ENCODE data around the gene GRPEL1. TPM values are rescaled to one million over a fixed set of nuclear protein-coding genes. Genes with fewer than 3 reads are reported as not detected.

GRPEL1 gene
- total and polyA plus RNA-seq, 2 of the 4 experiments (the other 2 are of a cell fraction): 33.0 to 33.9 TPM

GRCh38 chr4:7103031-7103606, 35.3 kb upstream of the GRPEL1 start:
- Histone ChIP-seq H3K36me3 (ENCODE audit: control insufficient read depth, insufficient read depth, low read length) (no peaks in the 10 kb centered on the region), H3K18ac (ENCODE audit: low read depth, low read length) (peak overlapping the region; percentile 46; the same call in 1 of the 2 replicates), H2BK5ac (ENCODE audit: low read depth, low read length, poor library complexity, severe bottlenecking) (no peak overlapping the region), H2AK9ac (replicated peaks; ENCODE audit: low read depth, low read length, poor library complexity) (peak overlapping the region; percentile 53), H2AK5ac (ENCODE audit: low read depth, low read length) (peak overlapping the region; percentile 18; the same call in 1 of the 2 replicates), H3K23ac (ENCODE audit: low read depth, low read length) (no peak overlapping the region), H3K4me2 (ENCODE audit: low read depth, low read length) (peak overlapping the region; percentile 93), H3K27ac (ENCODE audit: insufficient read depth, low read length) (peak overlapping the region; percentile 27; the same call in 1 of the 2 replicates), H4K8ac (ENCODE audit: low read depth in 2 of 2, low read length in 2 of 2) (peak overlapping the region; percentile 57 to 71), H4K91ac (ENCODE audit: insufficient read depth, low read depth, low read length) (0 out of 2 replicates have a peak overlapping the region, but pooled peaks have one; percentile 36), H3K9me3 (ENCODE audit: control insufficient read depth, insufficient read depth, low read length) (no peaks in the 10 kb centered on the region), H3K9ac (ENCODE audit: low read depth, low read length) (peak overlapping the region; percentile 73), H4K5ac (ENCODE audit: low read depth, low read length) (no peak overlapping the region; the same call in 1 of the 2 replicates), H4K20me1 (ENCODE audit: insufficient read depth, low read length) (peaks cover 4% of the 10 kb centered on the region; the same call in 1 of the 2 replicates), H2BK120ac (ENCODE audit: low read depth, low read length) (no peak overlapping the region), H3K27me3 (ENCODE audit: control insufficient read depth, insufficient read depth, low read length) (peaks cover 12% of the 10 kb centered on the region), H3K56ac (ENCODE audit: extremely low read depth, insufficient read depth, low read length) (no peak overlapping the region), H3K4me1 (ENCODE audit: control insufficient read depth, insufficient read depth, low read length) (peaks cover 6% of the 10 kb centered on the region; the same call in 1 of the 2 replicates), H2BK15ac (ENCODE audit: low read depth, low read length) (no peak overlapping the region), H3K79me1 (ENCODE audit: low read depth in 1 of 2, low read length in 2 of 2) (no peaks in the 10 kb centered on the region), H2AFZ (replicated peaks; ENCODE audit: low read length, poor library complexity) (peak overlapping the region; percentile 88), H3K9me1 (ENCODE audit: insufficient read depth, low read length) (peaks cover 7% of the 10 kb centered on the region; the same call in 1 of the 2 replicates), H3K14ac (replicated peaks; ENCODE audit: low read depth, low read length) (peak overlapping the region; percentile 12; the same call in 1 of the 2 replicates), H2BK20ac (ENCODE audit: low read depth, low read length) (no peak overlapping the region), H3K4ac (ENCODE audit: low read depth, low read length) (0 out of 2 replicates have a peak overlapping the region, but pooled peaks have one; percentile 56), H3K4me3 (ENCODE audit: insufficient read depth, low read depth, low read length) (peak overlapping the region; percentile 81)
- dilution Hi-C loops (cut with HindIII; ENCODE audit: low sequenced_read_pairs, unreplicated experiment): no loop called here
- intact Hi-C loops (cut with micrococcal nuclease): loop anchor here (1.0 to 5.0 kb wide), 2 partner anchors 22 to 89 kb away; partner anchors contain the start of gene SORCS2
- BruUV-seq (replicated peaks): no TSS peak
- ChIA-PET POLR2A (ENCODE audit: unreplicated experiment) (no interaction called here), CTCF (interaction anchor here (0.7 to 1.2 kb wide), 4 partner anchors 9 to 849 kb away, joined by 3 read pairs; no protein-coding TSS in a partner anchor)
- DNase-seq (peak; percentile 35), ATAC-seq (ENCODE audit: low read depth) (peak; percentile 96)
- in situ Hi-C loops (cut with MboI; ENCODE audit: low sequenced_read_pairs): no loop called here
- TF ChIP-seq, protein P1, sequence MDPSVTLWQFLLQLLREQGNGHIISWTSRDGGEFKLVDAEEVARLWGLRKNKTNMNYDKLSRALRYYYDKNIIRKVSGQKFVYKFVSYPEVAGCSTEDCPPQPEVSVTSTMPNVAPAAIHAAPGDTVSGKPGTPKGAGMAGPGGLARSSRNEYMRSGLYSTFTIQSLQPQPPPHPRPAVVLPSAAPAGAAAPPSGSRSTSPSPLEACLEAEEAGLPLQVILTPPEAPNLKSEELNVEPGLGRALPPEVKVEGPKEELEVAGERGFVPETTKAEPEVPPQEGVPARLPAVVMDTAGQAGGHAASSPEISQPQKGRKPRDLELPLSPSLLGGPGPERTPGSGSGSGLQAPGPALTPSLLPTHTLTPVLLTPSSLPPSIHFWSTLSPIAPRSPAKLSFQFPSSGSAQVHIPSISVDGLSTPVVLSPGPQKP (IDR thresholded peaks at IDR 0.05; ENCODE audit: borderline replicate concordance, low read depth, low read length): no peak
- TF ChIP-seq NFE2L2 (IDR thresholded peaks at IDR 0.05; ENCODE audit: low read depth, low read length) (no peak), POLR2A (IDR thresholded peaks at IDR 0.05; ENCODE audit: low read depth, low read length) (no peak), MAZ (IDR thresholded peaks at IDR 0.05; ENCODE audit: borderline replicate concordance, low read depth, low read length) (no peak), USF2 (IDR thresholded peaks at IDR 0.05; ENCODE audit: low read depth, low read length) (no peak), RFX5 (IDR thresholded peaks at IDR 0.05; ENCODE audit: low read depth, low read length) (no peak), RCOR1 (IDR thresholded peaks at IDR 0.05; ENCODE audit: insufficient replicate concordance, low read length) (no peak), CTCF (conservative IDR thresholded peaks at IDR 0.05; ENCODE audit: low read depth, low read length) (no peak), BHLHE40 (IDR thresholded peaks at IDR 0.05; ENCODE audit: low read depth, low read length) (no peak), MAFK (IDR thresholded peaks at IDR 0.05; ENCODE audit: low read depth, low read length) (no peak), MXI1 (IDR thresholded peaks at IDR 0.05; ENCODE audit: borderline replicate concordance, low read depth, low read length) (no peak), CHD1 (IDR thresholded peaks at IDR 0.05; ENCODE audit: low read depth, low read length) (no peak), CEBPB (IDR thresholded peaks at IDR 0.05; ENCODE audit: low read depth, low read length) (no peak)
- 0% methylated on average over 6 of the region's 35 CpGs; no CpG with 5 or more reads in 1 of the 2 experiments for WGBS, 2 experiments (ENCODE audit: extremely low coverage in 2 of 2, insufficient read length in 1 of 2)

Measured in IMR-90 (cell line).